ENCODE results near the gene MCM10.

Gene MCM10

GRCh38 chr10:13165177-13165576 lies 3.8 kb downstream of the MCM10 start:
- DNase-seq (ENCODE audit: low spot score): no peak

- DNase-seq (ENCODE audit: low spot score): no peak
These were observed 6.2 kb downstream of the MCM10 start for GRCh38 chr10:13167568-13167967.

GRCh38 chr10:13168781-13169180 lies 7.4 kb downstream of the MCM10 start:
- DNase-seq (ENCODE audit: low spot score): no peak

- DNase-seq (ENCODE audit: low spot score): no peak
These were observed 12.3 kb downstream of the MCM10 start for GRCh38 chr10:13173616-13174015.

- DNase-seq (ENCODE audit: low spot score): no peak
These were observed 19.4 kb downstream of the MCM10 start for GRCh38 chr10:13180788-13181187.

GRCh38 chr10:13182424-13182823 lies 21.1 kb downstream of the MCM10 start:
- no peak for DNase-seq (ENCODE audit: low spot score)

- DNase-seq (ENCODE audit: low spot score): no peak
These were observed 22.3 kb downstream of the MCM10 start for GRCh38 chr10:13183625-13184024.

GRCh38 chr10:13184276-13184675 lies 22.9 kb downstream of the MCM10 start:
- DNase-seq (ENCODE audit: low spot score): no peak

GRCh38 chr10:13184730-13185514 lies 23.6 kb downstream of the MCM10 start:
- no peak for DNase-seq (ENCODE audit: low spot score)

GRCh38 chr10:13187135-13187534 lies 25.8 kb downstream of the MCM10 start:
- no peak for DNase-seq (ENCODE audit: low spot score)

- no peak for DNase-seq (ENCODE audit: low spot score)
These were observed 27.2 kb downstream of the MCM10 start for GRCh38 chr10:13188593-13188992.

GRCh38 chr10:13189961-13190360 lies 28.6 kb downstream of the MCM10 start:
- DNase-seq (ENCODE audit: low spot score): no peak

- DNase-seq (ENCODE audit: low spot score): no peak
These were observed 29.5 kb downstream of the MCM10 start for GRCh38 chr10:13190816-13191215.

- DNase-seq (ENCODE audit: low spot score): no peak
These were observed 30.0 kb downstream of the MCM10 start for GRCh38 chr10:13191362-13191761.

GRCh38 chr10:13193637-13194036 lies 32.3 kb downstream of the MCM10 start:
- DNase-seq (ENCODE audit: low spot score): no peak

GRCh38 chr10:13195016-13195415 lies 33.7 kb downstream of the MCM10 start:
- DNase-seq (ENCODE audit: low spot score): no peak

GRCh38 chr10:13201132-13201531 lies 39.8 kb downstream of the MCM10 start:
- peak; percentile 39 for DNase-seq (ENCODE audit: low spot score)

GRCh38 chr10:13206091-13206490 lies 44.7 kb downstream of the MCM10 start:
- no peak for DNase-seq (ENCODE audit: low spot score)

GRCh38 chr10:13206546-13207443 lies 45.4 kb downstream of the MCM10 start:
- no peak for DNase-seq (ENCODE audit: low spot score)

GRCh38 chr10:13213163-13213562 lies 51.8 kb downstream of the MCM10 start:
- DNase-seq (ENCODE audit: low spot score): no peak

GRCh38 chr10:13218878-13219277 lies 57.5 kb downstream of the MCM10 start:
- no peak for DNase-seq (ENCODE audit: low spot score)

GRCh38 chr10:13219685-13220670 lies 58.6 kb downstream of the MCM10 start:
- DNase-seq (ENCODE audit: low spot score): no peak
